Amygdala (tissue), 56 donors: ENCODE results near the gene SETMAR.
"Not testable (repeated sequence)": the region's sequence is repeated elsewhere in the genome, so short reads cannot be mapped to it uniquely, and the experiment has no call there.

Source experiments
- DNase-seq, 56 donors: peaks; one replicate each; lab custom pipeline; 2025; lab: John Stamatoyannopoulos, UW

Gene SETMAR

DNA sequence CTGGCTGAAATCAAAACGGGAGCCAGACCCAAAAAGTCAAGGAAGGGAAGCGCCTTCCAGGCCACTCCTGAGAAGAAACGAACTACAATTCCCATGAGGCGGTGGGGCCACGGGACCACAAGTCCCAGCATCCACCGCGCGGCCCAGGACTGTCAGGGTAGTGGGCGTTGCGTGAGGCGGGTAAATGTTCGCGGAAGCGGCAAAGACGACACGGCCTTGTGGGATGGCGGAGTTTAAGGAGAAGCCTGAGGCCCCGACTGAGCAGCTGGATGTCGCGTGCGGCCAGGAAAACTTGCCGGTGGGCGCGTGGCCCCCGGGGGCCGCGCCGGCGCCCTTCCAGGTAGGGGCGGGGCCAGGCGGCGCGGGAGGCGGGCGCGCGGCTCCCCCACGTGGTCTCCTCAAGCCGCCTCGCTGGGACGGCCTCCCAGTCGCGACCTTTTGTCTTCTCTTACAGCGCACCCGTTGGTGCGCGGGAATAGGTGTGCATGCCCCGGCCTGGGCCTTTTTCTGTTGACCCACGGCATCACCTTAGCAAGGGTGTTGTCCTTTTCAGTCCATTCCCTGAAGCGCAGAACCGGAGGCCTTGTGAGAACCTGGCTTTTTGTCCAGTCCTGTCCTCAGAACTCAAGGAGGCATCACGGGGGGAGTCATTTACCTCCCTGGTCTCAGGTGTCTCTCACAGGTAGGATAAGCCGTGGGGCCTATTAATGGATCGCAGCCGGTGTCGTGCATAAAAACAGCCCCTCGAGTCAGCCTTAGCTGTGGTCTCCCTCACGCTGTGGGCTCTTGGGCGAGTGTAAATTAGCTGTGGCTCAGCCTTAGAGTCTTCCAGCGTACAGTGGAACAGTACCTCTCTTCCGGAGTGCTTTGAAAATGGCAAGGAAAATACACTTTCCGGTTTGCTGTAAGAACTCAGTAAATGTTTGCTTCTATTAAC, at the start of gene SETMAR:
Gene SETMAR (plus strand): TSS at position 183 of the 937 bp plus-strand sequence. CDS start 2 bp downstream, at position 185.
- peak; percentile 56 to 93 (median 81) for DNase-seq

DNA sequence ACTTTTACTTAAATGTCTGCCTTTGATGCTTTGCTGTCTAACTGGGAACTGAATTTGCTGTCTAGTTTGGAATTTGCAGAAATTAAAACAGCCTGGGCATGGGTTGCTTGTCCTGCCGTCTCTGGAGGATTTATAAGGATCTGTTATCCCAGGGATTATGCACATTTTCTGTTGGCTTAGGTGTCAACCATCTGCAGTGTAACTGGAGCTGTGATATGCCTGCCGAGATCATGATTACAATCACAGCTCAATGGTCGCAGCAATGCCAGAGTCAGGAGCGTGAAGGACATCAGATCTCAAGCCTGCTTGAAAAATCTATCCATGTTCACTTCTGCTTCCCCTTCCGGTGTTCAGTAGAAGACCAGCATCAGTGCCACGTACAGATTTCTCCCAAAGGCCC, 41.8 kb upstream of the SETMAR start:
- DNase-seq, result no peak

DNA sequence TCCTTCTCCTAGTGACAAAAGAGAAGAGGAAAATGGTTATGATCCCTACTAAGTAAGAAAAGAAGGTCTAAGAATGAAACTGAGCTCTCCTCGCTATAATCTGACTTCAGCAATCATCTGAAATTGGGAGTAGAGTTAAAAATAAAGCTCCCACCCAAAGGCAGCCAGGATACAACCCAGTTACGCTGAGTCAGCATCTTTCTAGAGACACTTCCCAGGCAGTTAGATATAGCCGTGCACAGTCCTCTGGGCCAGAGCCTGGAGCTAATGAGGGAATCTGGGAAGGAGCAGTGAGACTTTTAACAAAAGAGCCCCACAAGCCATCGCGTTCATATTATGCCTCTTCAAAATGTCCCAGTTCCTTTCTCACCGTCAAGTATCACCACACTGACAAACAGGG, 39.1 kb upstream of the SETMAR start:
- no peak for DNase-seq

DNA sequence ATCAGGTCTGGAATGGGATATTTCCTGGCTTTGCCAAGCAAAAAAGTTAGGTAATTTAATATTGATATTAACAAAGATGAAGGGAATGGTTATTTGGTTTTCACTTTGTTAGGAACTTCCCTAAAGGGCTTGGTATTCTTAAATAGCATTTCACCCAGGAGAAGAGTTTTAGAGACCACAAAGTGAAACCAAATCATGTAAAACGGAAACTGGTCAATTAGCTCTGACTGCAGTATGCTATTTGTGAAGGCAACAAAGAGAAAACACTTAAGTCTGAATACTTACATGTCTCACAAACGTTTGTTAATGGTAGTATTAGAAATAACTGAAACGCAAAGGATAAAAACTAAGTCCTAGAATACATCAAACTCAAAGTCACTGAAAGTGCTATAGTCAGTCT, 32.4 kb upstream of the SETMAR start:
- no peak for DNase-seq

DNA sequence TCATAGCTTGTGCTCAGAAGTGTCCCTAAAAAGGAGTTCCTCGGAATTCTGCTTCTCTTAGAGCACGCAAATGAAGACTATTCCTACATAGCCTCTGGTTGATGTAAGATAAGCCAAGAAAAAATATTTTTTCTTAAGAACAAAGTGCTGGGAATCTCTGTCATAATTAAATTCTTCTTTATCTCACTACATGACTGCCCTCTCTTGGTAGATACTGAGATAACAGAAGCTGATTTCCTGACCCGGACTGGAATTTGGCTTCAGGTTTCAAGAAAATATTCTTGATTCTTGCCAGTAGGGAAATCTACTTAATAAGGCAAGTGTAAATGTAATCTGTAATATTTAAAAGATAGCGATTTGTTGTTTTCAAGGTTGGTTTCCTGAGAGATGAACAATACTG, 31.3 kb upstream of the SETMAR start:
- DNase-seq, result peak in 1 of 56 donors; percentile 7

DNA sequence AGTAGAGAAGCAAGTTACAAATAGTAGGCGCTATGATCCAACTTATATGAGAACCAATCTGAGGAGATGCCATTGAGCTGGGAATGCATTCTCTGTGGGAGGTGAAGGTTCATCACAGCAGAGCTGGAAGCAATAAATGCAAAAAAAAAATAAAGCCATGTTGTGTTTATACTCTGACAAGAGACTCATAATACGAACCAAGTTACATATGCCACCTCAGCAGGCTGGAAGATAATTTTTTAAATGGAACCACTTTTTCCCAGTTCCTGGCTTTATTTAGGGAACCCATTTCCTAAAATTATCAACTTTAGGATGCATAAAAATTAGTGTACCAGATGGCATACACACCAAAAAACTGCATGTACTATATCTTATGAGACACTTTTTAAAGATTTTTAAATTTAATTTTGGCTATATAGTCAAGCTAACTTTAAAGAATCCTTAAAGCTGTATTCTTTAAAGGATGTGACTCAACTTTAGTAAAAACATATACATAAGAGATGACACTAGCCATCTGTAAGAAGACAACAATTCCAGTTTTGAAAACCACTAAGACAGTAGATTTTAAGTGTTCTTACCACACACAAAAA, 23.6 kb upstream of the SETMAR start:
- no peak for DNase-seq

DNA sequence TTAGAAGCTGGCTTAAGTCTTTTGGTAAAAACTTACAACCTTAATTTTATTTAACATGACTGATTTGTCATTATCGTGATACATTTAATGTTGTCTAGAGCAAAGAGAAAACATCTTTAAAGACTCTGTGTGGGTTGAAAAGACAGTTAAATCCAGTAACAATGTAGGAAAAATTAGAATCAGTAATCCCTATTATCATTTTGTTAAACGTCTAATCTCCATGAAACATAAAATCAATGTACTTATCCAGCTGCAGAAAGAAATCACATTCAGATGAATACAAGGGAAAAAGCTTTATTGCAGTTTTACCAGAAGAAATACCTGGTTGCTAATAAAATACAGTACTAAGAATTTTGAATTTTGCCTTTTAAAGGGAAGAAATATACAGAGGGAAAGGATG, 21.2 kb upstream of the SETMAR start:
- no peak for DNase-seq

DNA sequence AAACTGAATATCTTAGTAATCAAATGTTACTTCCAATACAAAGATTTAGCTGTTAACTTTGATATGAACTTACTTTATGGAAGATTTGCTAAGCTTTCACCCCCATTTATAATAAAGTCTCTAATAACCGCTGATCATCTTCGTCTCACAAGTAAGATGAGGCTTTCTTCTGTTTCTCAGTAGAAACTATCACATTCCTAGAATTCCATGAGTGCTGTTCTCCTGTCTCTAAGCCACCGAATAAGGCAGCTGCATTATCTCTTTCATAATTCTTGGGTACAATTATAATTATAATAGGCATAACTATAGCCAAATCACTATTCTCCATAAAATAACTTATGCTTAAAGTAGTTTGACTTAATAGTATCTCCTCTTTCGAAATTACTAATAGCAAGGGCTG, 18.3 kb upstream of the SETMAR start:
- no peak for DNase-seq

DNA sequence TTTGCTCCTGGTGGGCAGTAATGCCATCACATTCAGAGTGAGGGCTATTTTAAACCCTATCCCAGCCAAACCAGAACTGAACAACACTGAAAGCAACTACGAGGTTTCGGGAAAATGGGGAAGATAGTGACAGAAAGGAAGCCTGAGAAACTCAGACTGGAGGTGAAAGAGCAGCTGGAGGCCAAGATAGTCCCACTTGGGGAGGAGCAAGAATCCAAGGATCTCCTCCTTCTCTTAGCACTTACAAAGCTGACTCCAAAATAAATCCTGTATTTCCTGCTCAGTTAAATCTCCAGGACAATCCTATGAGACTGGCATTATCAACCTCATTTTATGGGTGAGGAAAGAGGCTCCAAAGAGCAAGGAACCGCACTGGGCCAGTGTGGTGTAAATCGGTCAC, 14.1 kb upstream of the SETMAR start:
- no peak for DNase-seq

DNA sequence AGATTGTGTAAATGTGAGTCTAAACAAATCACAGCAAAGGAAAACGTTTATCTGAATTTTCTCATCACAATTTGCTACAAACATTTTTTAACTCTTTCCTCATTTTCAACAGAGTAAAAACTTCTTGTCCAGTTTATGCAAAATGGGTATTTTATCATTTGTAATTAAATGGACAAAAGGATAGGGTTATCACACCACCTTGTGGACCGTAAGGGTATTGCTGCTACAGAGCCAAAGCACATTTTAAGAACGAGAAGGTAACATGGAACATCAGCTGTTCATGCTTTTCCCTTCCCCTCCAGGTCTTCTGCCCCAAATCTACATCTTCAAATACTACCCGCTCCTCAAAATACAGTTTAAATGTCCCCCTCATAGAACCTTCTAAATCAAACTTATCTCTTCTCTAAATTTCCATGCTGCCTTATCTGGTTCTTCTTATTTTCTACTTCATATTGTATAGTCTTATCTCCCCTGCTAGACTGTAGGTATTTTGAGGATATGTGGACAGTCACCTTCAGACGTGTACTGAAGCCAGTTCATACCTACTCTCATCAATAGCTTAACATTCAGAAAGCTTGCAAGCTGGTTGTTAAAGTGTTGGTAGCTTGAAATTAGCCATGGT, 12.8 kb upstream of the SETMAR start:
- peak in 8 of 56 donors; percentile 1 to 73 (median 4) for DNase-seq

DNA sequence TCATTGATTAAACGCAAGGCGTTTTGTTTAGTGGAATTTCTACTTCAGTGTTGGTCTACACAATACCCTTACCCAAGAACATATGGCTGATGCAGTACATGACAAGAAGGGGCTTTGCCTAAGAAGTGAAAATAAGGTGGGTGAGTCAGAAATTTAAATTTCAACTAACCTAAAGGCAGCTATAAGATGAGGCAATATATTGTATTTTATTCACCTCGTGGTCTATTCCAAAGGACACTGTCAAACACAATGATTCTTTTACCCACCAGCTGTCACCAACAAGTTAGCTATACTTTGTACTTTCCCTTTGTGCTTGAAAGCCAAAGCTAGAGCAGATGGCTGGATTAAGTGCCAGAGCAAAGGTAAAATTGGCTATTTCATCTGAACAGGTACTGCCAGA, 10.9 kb upstream of the SETMAR start:
- DNase-seq, result no peak

DNA sequence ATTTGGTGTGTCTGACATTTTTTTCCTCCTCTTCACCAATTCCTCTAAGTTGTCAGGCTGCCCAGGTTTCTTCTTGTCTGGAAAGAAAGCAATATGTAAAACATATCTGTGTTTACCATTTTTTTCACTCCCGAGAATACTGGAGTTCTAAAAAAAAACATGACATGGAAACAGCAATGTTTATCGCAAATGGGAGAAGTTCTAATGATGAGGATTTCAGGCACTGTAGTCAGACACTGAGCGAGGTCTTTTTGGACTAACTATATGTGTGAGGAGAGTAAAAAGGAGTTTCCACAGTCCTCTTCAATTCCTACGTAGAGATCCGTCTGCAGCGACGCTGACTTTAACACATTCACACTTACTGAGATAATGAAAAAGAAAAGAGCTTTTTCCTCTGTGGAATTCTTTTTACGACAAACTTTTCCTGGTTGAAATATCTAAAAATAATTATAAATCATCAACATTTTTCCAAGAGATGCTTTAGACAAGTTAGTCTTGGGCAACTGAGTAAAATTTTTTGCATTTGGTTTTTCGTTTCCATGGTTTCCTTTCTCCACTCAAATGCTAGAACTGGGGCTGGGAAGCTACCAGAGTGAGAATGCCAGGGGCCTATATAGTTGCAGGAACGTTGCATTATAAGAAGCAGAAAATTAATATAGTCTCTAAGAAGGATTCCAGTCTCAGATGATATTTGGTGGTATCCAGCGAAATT, 8.4 kb upstream of the SETMAR start:
- no peak for DNase-seq

DNA sequence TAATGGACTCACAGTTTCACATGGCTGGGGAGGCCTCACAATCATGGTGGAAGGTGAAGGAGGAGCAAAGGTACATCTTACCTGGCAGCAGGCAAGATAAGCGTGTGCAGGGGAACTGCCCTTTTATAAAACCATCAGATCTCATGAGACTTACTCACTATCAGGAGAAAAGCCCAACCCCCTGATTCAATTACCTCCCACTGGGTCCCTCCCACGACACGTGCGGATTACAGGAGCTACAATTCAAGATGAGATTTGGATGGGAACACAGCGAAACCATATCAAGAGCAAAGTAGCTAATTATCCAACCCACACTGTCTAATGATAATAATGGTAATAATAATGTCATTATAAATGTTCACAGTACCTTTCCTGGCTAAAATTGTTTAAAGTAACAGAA, 6.7 kb upstream of the SETMAR start:
- not testable (repeated sequence) for DNase-seq

DNA sequence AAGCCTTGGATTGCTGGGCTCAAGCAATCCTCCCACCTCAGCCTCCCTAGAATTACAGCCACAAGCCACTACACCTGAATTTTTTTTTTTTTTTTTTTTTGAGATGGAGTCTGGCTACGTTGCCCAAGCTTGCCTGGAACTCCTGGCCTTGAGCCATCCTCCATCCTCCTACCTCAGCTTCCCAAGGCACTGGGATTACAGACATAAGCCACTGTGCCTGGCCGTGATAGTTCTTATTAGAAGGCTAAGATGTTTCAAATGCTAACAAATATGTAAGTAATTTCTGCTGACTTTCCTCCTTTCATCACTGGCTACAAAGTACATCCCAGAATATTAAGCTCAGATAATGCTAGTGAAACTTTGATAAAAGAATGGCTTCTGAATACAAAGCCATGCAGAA, 5.7 kb upstream of the SETMAR start:
- no peak for DNase-seq

DNA sequence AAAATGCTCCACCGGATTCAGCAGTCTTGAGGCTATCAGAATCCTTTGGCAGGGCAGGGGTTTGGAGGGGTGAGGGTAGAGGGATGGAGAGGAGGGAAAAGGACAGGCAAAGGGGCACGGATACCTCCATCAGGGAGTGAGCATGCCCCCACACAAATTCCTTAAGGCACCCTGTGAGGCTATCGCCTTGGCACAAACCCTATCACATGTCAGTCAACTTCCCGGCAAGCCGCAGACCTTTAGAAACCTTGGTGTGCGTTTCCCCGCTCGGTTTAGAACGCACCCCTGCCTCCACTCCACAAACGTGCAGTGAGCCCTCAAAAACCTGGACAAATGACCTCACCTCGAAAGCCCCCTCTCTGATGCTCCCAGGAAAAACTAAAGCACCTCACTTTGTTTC, 422 bp upstream of the SETMAR start:
- peak in 1 of 56 donors; percentile 44 for DNase-seq

DNA sequence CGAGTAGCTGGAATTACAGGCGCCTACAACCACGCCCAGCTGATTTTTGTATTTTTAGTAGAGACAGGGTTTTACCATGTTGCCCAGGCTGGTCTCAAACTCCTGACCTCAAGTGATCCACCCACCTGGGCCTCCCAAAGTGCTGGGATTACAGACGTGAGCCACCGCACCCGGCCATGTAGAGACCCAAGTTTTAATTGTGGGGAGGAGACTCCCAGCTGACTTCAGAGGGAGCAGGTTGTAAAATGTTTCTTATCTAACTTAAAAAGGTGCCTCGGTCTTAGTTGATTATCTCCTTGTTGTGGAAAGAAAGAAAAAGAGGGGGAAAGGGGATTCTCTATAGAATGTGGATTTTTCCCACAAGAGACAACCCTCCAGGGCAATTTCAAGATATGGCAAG, 2.0 kb downstream of the SETMAR start:
- DNase-seq, result not testable (repeated sequence)

DNA sequence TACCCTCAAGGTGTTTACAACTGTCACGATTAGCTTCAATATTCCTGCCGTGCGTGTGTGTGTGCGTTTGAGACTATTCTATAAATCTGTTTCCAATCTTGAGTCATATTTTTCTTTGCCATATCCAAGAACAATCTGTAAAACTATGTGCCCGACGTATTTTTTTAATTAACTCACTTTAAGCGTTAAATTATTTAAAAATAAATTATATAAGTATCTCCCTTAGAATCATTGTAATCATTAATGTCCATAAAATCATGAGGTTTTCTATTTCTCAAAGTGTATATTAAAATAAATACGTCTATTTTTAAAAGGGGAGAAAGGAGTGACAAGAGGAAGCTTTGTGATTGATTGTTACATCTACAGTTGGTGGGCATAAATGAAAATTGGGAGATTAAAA, 2.9 kb downstream of the SETMAR start:
- no peak for DNase-seq

DNA sequence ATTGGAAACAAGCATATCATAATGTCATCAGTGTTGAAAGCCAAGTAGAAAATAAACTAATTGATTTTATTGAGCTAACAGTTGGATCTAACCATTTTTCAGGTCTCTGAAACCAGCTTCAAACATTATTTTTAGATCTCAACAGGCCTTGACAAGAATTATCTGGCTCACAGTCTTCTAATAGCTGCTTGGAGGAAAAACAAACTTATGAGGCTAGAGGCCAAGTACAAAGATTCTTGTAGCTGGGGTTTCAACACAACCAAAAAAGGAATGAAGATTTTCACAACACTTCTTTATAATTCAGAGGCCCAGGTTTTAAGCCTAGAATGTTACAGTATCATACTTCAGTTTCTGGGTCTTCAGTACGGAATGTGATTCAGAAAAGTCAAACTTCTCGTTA, 3.7 kb downstream of the SETMAR start:
- DNase-seq, result no peak

DNA sequence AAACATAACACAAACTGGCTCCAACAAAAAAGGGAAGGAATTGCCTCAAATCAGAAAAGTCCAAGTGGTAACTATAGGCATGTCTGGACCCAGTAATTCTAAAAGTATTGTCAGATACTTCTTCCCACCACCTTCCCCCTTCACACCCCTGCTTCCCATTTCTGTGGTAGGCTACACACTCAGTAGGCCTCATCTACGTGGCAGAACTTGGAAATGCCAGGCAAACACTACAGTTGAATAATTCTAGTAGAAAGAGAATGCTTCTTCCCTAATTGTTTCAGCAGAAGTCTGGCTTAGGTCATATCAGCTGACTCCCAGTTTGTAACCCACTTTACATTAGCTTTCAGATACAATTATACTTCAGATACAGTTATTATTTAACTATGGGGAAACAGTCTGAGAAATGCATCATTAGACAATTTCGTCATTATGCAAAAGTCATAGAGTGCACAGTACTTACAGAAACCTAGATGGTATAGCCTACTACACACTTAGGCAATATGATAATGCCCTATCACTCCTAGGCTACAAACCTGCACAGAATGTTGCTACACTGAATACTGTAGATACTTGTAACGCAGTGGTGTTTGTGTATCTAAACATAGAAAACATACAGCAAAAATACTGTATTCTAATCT, 6.4 kb downstream of the SETMAR start:
- no peak for DNase-seq

DNA sequence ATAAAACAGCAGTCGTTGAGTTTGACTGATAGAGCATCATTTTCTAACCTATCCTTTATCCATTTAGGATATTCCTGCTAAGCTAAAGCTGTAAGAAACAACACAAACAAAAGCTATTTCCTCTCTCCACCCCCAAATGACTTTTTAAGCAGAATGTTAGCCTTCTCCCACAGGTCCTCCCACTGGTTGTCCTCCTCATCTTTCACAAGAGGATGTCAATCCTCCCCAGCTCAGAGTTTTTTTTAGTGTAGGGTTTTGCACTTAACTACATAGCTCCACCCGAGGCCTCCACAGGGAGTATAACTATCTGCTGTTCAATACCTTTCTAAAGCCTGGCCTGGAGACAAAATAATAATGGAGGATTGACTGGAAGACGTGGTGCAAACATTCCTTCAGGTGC, 7.8 kb downstream of the SETMAR start:
- no peak for DNase-seq
